H1 (cell line): ENCODE results near the gene MRPL3. TPM values are rescaled to one million over a fixed set of nuclear protein-coding genes. Genes with fewer than 3 reads are reported as not detected.

Source experiments
- CTCF ChIA-PET: fragments of 300-600 bp; sonication (Branson Sonifier 250); formaldehyde crosslinking; loops from one replicate; lab custom pipeline; 2021; ENCODE audit not compliant: partially characterized antibody; lab: Charles Lee
- POLR2A ChIA-PET: fragments of 300-600 bp; sonication (Branson Sonifier 250); formaldehyde crosslinking; loops from one replicate; lab custom pipeline; 2021; ENCODE audit warnings: inconsistent platforms; ENCODE audit not compliant: partially characterized antibody; lab: Charles Lee
- DNase-seq, 2 experiments: peaks; one replicate each; pipeline versions ENCODE4 v3.0.0 to v3.0.0-alpha.2; 2010 to 2022; ENCODE audit warnings: low spot score in 2 of 2, low read depth in 1 of 2, mixed read lengths in 1 of 2
- FAIRE-seq: peaks from 2 replicates; lab custom pipeline; 2011; peaks lifted over from hg19 to GRCh38; lab: Jason Lieb, UNC
- H2AFZ ChIP-seq: 2 replicates; pipeline ENCODE4 v1.8.1; 2012; ENCODE audit warnings: low read length, inconsistent platforms
- H2AK5ac ChIP-seq: 2 replicates; pipeline ENCODE4 v1.6.1; 2013; ENCODE audit warnings: low read depth, low read length
- H2BK120ac ChIP-seq: replicated peaks from 2 replicates; pipeline ENCODE3; 2013; ENCODE audit warnings: low read depth, low read length, inconsistent platforms
- H2BK12ac ChIP-seq: 2 replicates; pipeline ENCODE4 v1.6.1; 2013; ENCODE audit warnings: low read depth, low read length
- H2BK15ac ChIP-seq: 2 replicates; pipeline ENCODE4 v1.6.1; 2013; ENCODE audit warnings: low read length
- H2BK20ac ChIP-seq: 2 replicates; pipeline ENCODE4 v1.6.1; 2013; ENCODE audit warnings: low read length
- H2BK5ac ChIP-seq: 2 replicates; pipeline ENCODE4 v1.6.1; 2013; ENCODE audit warnings: low read depth, low read length
- H3K14ac ChIP-seq: 2 replicates; pipeline ENCODE4 v1.6.1; 2013; ENCODE audit warnings: inconsistent platforms; ENCODE audit not compliant: insufficient read length
- H3K18ac ChIP-seq: 2 replicates; pipeline ENCODE4 v1.6.1; 2013; ENCODE audit warnings: low read length; ENCODE audit errors: extremely low read depth
- H3K23ac ChIP-seq: 2 replicates; pipeline ENCODE4 v1.6.1; 2013; ENCODE audit warnings: inconsistent platforms; ENCODE audit not compliant: insufficient read length
- H3K23me2 ChIP-seq: 2 replicates; pipeline ENCODE4 v1.6.1; 2013; ENCODE audit warnings: low read depth, low read length
- H3K27ac ChIP-seq: 2 replicates; pipeline ENCODE4 v1.6.1; 2011; ENCODE audit warnings: low read depth, low read length, inconsistent platforms
- H3K27me3 ChIP-seq, 4 experiments: replicated peaks in 1 of 4; 1 replicate in 1 of 4; 2 replicates in 3 of 4; pipeline versions ENCODE4 v1.6.1 to v1.8.1; 2011 to 2013; ENCODE audit warnings: low read length in 3 of 4, mild to moderate bottlenecking in 3 of 4, inconsistent platforms in 2 of 4, mixed read lengths in 2 of 4, moderate library complexity in 1 of 4; ENCODE audit not compliant: control insufficient read depth in 3 of 4, insufficient read depth in 3 of 4; ENCODE audit errors: extremely low read depth in 1 of 4
- H3K36me3 ChIP-seq, 4 experiments: 2 replicates each; pipeline versions ENCODE4 v1.6.1 to v1.8.1; 2011 to 2013; ENCODE audit warnings: mild to moderate bottlenecking in 4 of 4, low read length in 3 of 4, moderate library complexity in 2 of 4, control low read depth in 1 of 4, inconsistent platforms in 1 of 4; ENCODE audit not compliant: insufficient read depth in 4 of 4, control insufficient read depth in 2 of 4
- H3K4ac ChIP-seq: replicated peaks from 2 replicates; pipeline ENCODE3; 2013; ENCODE audit warnings: low read length, low read depth, mixed read lengths, inconsistent platforms; ENCODE audit not compliant: insufficient read length
- H3K4me1 ChIP-seq, 4 experiments: replicated peaks in 1 of 4; 1 replicate in 1 of 4; 2 replicates in 3 of 4; pipeline versions ENCODE4 v1.6.1 to v1.8.1; 2011 to 2013; ENCODE audit warnings: low read length in 3 of 4, inconsistent platforms in 2 of 4, mixed read lengths in 1 of 4; ENCODE audit not compliant: insufficient read depth in 4 of 4, control insufficient read depth in 3 of 4
- H3K4me2 ChIP-seq, 2 experiments: 2 replicates each; pipeline versions ENCODE4 v1.6.1 to v1.8.1; 2011 to 2013; ENCODE audit warnings: low read depth in 2 of 2, low read length in 2 of 2, control low read depth in 1 of 2, inconsistent platforms in 1 of 2, mild to moderate bottlenecking in 1 of 2; ENCODE audit not compliant: insufficient read depth in 1 of 2
- H3K4me3 ChIP-seq, 4 experiments: fragments of 200-600, 300-600 bp in 1 of 4; sonication (generic), shearing (Covaris generic), sonication (Bioruptor Twin) in 1 of 4; 2 replicates each; pipeline versions ENCODE4 v1.5.1 to v1.8.1; 2011 to 2016; ENCODE audit warnings: low read length in 4 of 4, low read depth in 3 of 4, control low read depth in 2 of 4, inconsistent platforms in 2 of 4, mild to moderate bottlenecking in 2 of 4, mixed read lengths in 1 of 4, moderate library complexity in 1 of 4; ENCODE audit not compliant: insufficient read depth in 2 of 4; ENCODE audit errors: extremely low read depth in 1 of 4
- H3K56ac ChIP-seq: replicated peaks from 2 replicates; pipeline ENCODE3; 2013; ENCODE audit warnings: low read depth, mild to moderate bottlenecking, mixed read lengths, low read length, inconsistent platforms; ENCODE audit not compliant: insufficient read length
- H3K79me1 ChIP-seq: 2 replicates; pipeline ENCODE4 v1.6.1; 2013; ENCODE audit warnings: low read depth, low read length, control low read depth
- H3K79me2 ChIP-seq, 2 experiments: 2 replicates each; pipeline versions ENCODE4 v1.6.1 to v1.8.1; 2012 to 2013; ENCODE audit warnings: low read length in 2 of 2, mild to moderate bottlenecking in 2 of 2, inconsistent platforms in 1 of 2; ENCODE audit not compliant: insufficient read depth in 2 of 2, control insufficient read depth in 1 of 2
- H3K9ac ChIP-seq, 4 experiments: replicated peaks in 1 of 4; 1 replicate in 1 of 4; 2 replicates in 3 of 4; pipeline versions ENCODE4 v1.6.1 to v1.8.1; 2011 to 2013; ENCODE audit warnings: low read depth in 3 of 4, low read length in 3 of 4, control low read depth in 2 of 4, mild to moderate bottlenecking in 2 of 4, moderate library complexity in 2 of 4, inconsistent platforms in 1 of 4; ENCODE audit errors: extremely low read depth in 1 of 4
- H3K9me3 ChIP-seq, 2 experiments: 2 replicates each; pipeline versions ENCODE4 v1.6.1 to v1.8.1; 2012 to 2013; ENCODE audit warnings: mild to moderate bottlenecking in 2 of 2, moderate library complexity in 2 of 2, control low read depth in 1 of 2, inconsistent platforms in 1 of 2, low read depth in 1 of 2, low read length in 1 of 2, mixed read lengths in 1 of 2; ENCODE audit not compliant: insufficient read depth in 2 of 2
- H4K20me1 ChIP-seq, 2 experiments: replicated peaks in 1 of 2; 2 replicates each; pipeline versions ENCODE3 to v1.8.1; 2011 to 2013; ENCODE audit warnings: inconsistent platforms in 2 of 2, low read length in 2 of 2, mild to moderate bottlenecking in 1 of 2; ENCODE audit not compliant: insufficient read depth in 2 of 2, control insufficient read depth in 1 of 2
- H4K5ac ChIP-seq: 2 replicates; pipeline ENCODE4 v1.6.1; 2013; ENCODE audit warnings: low read length, low read depth, mixed read lengths, inconsistent platforms; ENCODE audit not compliant: insufficient read length
- H4K8ac ChIP-seq: 2 replicates; pipeline ENCODE4 v1.8.0; 2013; ENCODE audit warnings: mild to moderate bottlenecking, moderate library complexity, low read length, inconsistent platforms; ENCODE audit not compliant: insufficient read depth; ENCODE audit errors: extremely low read depth
- H4K91ac ChIP-seq: replicated peaks from 2 replicates; pipeline ENCODE3; 2013; ENCODE audit warnings: low read length, mixed read lengths, inconsistent platforms; ENCODE audit not compliant: insufficient read length
- CBX8 ChIP-seq: fragments of 300-800, 300-1000 bp; sonication (generic); IDR thresholded peaks from 2 replicates; pipeline ENCODE4 v1.7.1; 2016; ENCODE audit warnings: low read depth, low read length, borderline replicate concordance
- WGBS, 2 experiments: shearing (Covaris generic) in 1 of 2; methylation state at CpG; one replicate each; pipeline versions ENCODE4 v1.1.6 to v1.1.7; 2013 to 2015; ENCODE audit warnings: low lambda C conversion rate in 2 of 2, mixed read lengths in 2 of 2, inconsistent platforms in 1 of 2, low coverage in 1 of 2, missing lambda C conversion rate in 1 of 2; ENCODE audit not compliant: insufficient replicate concordance in 2 of 2, insufficient coverage in 1 of 2, insufficient read length in 1 of 2; ENCODE audit errors: extremely low coverage in 1 of 2, missing lambda C conversion rate in 1 of 2; 5-methylcytosine and 5-hydroxymethylcytosine counted together
- polyA plus RNA-seq, 7 experiments: library from polyadenylated mRNA; depleted of rRNA in 3 of 7; stranded (reverse) in 5 of 7; unstranded in 2 of 7; fragments of >200 nt in 5 of 7; fragments of 200-250 nt in 2 of 7; gene quantifications; 1 replicate in 5 of 7; 2 replicates in 1 of 7; 4 replicates in 1 of 7; pipeline versions ENCODE4 v1.2.1 to v1.2.3, GENCODE V29; 2011 to 2013; ENCODE audit warnings: missing spikeins in 2 of 7, mixed read lengths in 2 of 7
- total RNA-seq: library from RNA; stranded (reverse); fragmentation: NEBNext Ultra II Directional; extraction: Animal tissue kit (Norgen Biotek cat#: 25700); gene quantifications from 2 replicates; pipeline ENCODE4 v1.2.1, GENCODE V29; 2021

Gene MRPL3
- total and polyA plus RNA-seq, 2 of the 8 experiments (the other 6 are each of a cell fraction or from before 2014, with no cell fraction given), result 164 to 175 TPM

GRCh38 chr3:131530843-131531242, 28.1 kb upstream of the MRPL3 start:
- ChIA-PET POLR2A (interaction anchor here (0.6 to 1.2 kb wide), 3 partner anchors 28 to 1905 kb away, joined by 3 read pairs; no protein-coding TSS in a partner anchor), CTCF (interaction anchor here (1.0 to 1.3 kb wide), 2 partner anchors 19 to 508 kb away, joined by 3 to 4 read pairs; no protein-coding TSS in a partner anchor)
- Histone ChIP-seq H2BK12ac (no peak overlapping the region), H3K79me1 (no peaks in the 10 kb centered on the region), H3K36me3 (no peaks in the 10 kb centered on the region), H3K79me2 (no peaks in the 10 kb centered on the region), H2BK5ac (no peak overlapping the region), H3K9me3 (no peaks in the 10 kb centered on the region; a peak in 1 of 4 replicates), H4K20me1 (no peaks in the 10 kb centered on the region), H3K27me3 (no peaks in the 10 kb centered on the region), H3K4me3 (no peak overlapping the region), H3K23me2 (no peaks in the 10 kb centered on the region), H3K27ac (no peak overlapping the region), H2BK15ac (no peak overlapping the region), H4K8ac (no peak overlapping the region), H2BK120ac (no peak overlapping the region), H3K9ac (no peak overlapping the region), H3K4me2 (no peak overlapping the region), H2AK5ac (no peak overlapping the region), H3K56ac (no peak overlapping the region), H2AFZ (no peak overlapping the region), H3K14ac (no peak overlapping the region), H3K23ac (no peak overlapping the region), H3K4ac (no peak overlapping the region), H3K18ac (no peak overlapping the region), H3K4me1 (peaks cover 0 to 5% (median 1%) of the 10 kb centered on the region in 4 experiments; a peak in 2 of 7 replicates), H4K91ac (no peak overlapping the region), H2BK20ac (no peak overlapping the region), H4K5ac (no peak overlapping the region)
- no peak for FAIRE-seq
- no peak for TF ChIP-seq CBX8
- no peak for DNase-seq
- 84% methylated on average over 1 of the region's 1 CpG; no CpG with 5 or more reads in 1 of the 2 experiments for WGBS, 2 experiments
